Prostate gland (tissue), 2 donors: ENCODE data around the gene SREBF2.

Experiments
- CTCF ChIP-seq, 4 experiments: fragments of 200-600 bp in 2 of 4; fragments of 450-650 bp in 2 of 4; sonication (generic) in 2 of 4; IDR thresholded peaks; 1 replicate in 3 of 4; 2 replicates in 1 of 4; pipeline ENCODE4 v1.5.1; 2016 to 2019; ENCODE audit warnings: antibody characterized with exemption in 4 of 4, mild to moderate bottlenecking in 2 of 4, moderate library complexity in 2 of 4
- POLR2A ChIP-seq: fragments of 450-650 bp; IDR thresholded peaks from one replicate; pipeline ENCODE4 v1.6.1; 2016; ENCODE audit warnings: antibody characterized with exemption, mild to moderate bottlenecking
- POLR2AphosphoS5 ChIP-seq: sonication (generic); formaldehyde crosslinking; IDR thresholded peaks from one replicate; pipeline ENCODE4 v1.6.1; 2017; ENCODE audit warnings: antibody characterized with exemption

GRCh38 chr22:41848468-41848867 is 15.6 kb downstream of the SREBF2 start:
- TF ChIP-seq CTCF (IDR thresholded peaks at IDR 0.05) (peak in 1 of 4 experiments; percentile 12), POLR2A (no peak), POLR2AphosphoS5 (no peak)
